ENCODE data around the gene HAGH.

The HAGH gene

GRCh38 chr16:1812732-1813163 lies 13.9 kb downstream of the HAGH start:
- no peaks in the 10 kb centered on the region for H3K27me3 Mint-ChIP-seq (ENCODE audit: low read depth, poor library complexity)
- peaks cover 27% of the 10 kb centered on the region for H3K36me3 Mint-ChIP-seq (ENCODE audit: low read depth)
- no peak overlapping the region for H3K4me3 Mint-ChIP-seq
- H3K9me3 Mint-ChIP-seq, result no peaks in the 10 kb centered on the region
- H3K27ac Mint-ChIP-seq, result no peak overlapping the region
- TF ChIP-seq, protein P1, sequence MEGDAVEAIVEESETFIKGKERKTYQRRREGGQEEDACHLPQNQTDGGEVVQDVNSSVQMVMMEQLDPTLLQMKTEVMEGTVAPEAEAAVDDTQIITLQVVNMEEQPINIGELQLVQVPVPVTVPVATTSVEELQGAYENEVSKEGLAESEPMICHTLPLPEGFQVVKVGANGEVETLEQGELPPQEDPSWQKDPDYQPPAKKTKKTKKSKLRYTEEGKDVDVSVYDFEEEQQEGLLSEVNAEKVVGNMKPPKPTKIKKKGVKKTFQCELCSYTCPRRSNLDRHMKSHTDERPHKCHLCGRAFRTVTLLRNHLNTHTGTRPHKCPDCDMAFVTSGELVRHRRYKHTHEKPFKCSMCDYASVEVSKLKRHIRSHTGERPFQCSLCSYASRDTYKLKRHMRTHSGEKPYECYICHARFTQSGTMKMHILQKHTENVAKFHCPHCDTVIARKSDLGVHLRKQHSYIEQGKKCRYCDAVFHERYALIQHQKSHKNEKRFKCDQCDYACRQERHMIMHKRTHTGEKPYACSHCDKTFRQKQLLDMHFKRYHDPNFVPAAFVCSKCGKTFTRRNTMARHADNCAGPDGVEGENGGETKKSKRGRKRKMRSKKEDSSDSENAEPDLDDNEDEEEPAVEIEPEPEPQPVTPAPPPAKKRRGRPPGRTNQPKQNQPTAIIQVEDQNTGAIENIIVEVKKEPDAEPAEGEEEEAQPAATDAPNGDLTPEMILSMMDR (IDR thresholded peaks at IDR 0.05), result peak; percentile 50
- peak; percentile 57 for DNase-seq
- H3K4me1 Mint-ChIP-seq, result no peaks in the 10 kb centered on the region

GRCh38 chr16:1810536-1810935 lies 16.1 kb downstream of the HAGH start:
- peaks cover 47% of the 10 kb centered on the region for H3K36me3 Mint-ChIP-seq (ENCODE audit: low read depth)
- peaks cover 13% of the 10 kb centered on the region for H3K9me3 Mint-ChIP-seq
- H3K27ac Mint-ChIP-seq, result no peak overlapping the region
- no peaks in the 10 kb centered on the region for H3K27me3 Mint-ChIP-seq (ENCODE audit: low read depth, poor library complexity)
- H3K4me3 Mint-ChIP-seq, result no peak overlapping the region
- no peaks in the 10 kb centered on the region for H3K4me1 Mint-ChIP-seq
- TF ChIP-seq, protein P1 (IDR thresholded peaks at IDR 0.05), result no peak
- DNase-seq, result no peak

GRCh38 chr16:1810106-1810505 lies 16.5 kb downstream of the HAGH start:
- Mint-ChIP-seq H3K27ac (no peak overlapping the region), H3K4me3 (no peak overlapping the region), H3K4me1 (no peaks in the 10 kb centered on the region), H3K27me3 (ENCODE audit: low read depth, poor library complexity) (no peaks in the 10 kb centered on the region), H3K9me3 (peaks cover 14% of the 10 kb centered on the region), H3K36me3 (ENCODE audit: low read depth) (peaks cover 47% of the 10 kb centered on the region)
- TF ChIP-seq, protein P1 (IDR thresholded peaks at IDR 0.05), result no peak
- no peak for DNase-seq

DNA sequence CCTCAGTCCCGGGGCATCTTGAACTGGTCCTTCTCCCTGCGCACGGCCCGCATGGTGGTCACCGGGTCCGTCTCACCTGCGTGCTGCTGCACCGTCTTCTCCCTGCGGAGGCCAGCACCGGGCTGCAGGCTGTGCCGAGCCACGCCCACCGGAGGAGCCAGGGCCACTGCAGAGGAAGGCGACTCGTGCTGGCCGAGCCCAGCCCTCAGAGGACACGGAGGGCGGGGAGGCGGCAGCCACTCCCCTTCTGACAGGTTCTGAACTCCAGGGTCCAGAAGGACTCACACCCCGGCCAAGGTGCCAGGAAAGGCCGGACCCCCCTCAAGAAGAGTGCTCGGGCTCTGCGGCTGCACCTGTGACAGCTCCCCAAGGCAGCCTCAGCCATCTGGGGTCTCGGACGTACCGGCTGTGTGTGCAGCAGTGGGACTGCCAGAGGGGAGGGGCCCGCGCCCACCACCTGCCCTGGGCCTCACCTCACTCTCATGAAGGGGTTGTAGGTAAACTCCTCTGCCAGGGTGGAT lies 17.3 kb downstream of the HAGH start:
- Mint-ChIP-seq H3K27ac (no peak overlapping the region), H3K4me3 (no peak overlapping the region), H3K9me3 (peaks cover 14% of the 10 kb centered on the region), H3K36me3 (ENCODE audit: low read depth) (peaks cover 50% of the 10 kb centered on the region), H3K27me3 (ENCODE audit: low read depth, poor library complexity) (no peaks in the 10 kb centered on the region), H3K4me1 (no peaks in the 10 kb centered on the region)
- TF ChIP-seq, protein P1 (IDR thresholded peaks at IDR 0.05), result no peak
- DNase-seq, result no peak

DNA sequence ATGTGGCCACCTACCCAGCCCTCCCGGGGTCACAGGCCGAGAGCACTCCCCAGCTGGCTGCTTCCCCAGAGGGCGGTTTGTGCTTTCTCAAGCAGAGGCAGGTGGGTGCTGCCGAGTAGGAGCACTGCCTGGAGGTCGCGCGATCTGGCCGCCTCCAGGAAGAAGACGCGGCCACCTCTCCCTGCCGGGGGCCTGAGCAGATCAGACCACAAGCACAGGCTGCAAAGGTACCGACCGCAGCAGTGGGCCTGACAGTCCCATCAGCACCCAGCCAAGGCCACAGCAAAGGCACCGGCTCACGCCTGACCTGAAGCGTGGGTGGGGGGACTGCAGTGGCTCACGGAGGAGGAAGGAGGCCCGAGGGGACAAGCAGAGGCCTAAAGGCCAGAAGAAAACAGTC lies 17.9 kb downstream of the HAGH start:
- Mint-ChIP-seq H3K4me3 (no peak overlapping the region), H3K4me1 (no peaks in the 10 kb centered on the region)
- no peak for DNase-seq

DNA sequence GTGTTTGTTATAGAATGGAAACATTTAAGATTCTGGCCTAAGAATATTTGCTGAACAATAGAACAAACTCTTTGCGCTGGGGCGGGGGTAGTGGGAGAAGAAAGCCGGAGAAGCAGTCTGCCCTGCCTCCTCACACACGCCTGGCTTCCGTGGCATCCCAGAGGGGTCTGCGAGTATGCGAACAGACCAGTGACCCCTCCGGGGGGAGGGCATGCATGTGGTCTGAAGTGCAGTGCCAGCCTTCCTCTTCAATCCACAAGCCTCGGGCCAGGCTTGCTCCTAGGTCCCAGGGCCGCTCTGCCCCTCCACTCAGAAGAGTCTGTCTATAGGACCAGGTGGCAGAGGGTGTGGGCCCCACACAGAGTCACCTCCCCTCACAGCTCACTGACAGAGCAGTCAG lies 19.0 kb downstream of the HAGH start:
- TF ChIP-seq, protein P1 (IDR thresholded peaks at IDR 0.05), result no peak
- no peaks in the 10 kb centered on the region for H3K27me3 Mint-ChIP-seq (ENCODE audit: low read depth, poor library complexity)
- H3K36me3 Mint-ChIP-seq (ENCODE audit: low read depth), result peaks cover 43% of the 10 kb centered on the region
- H3K27ac Mint-ChIP-seq, result no peak overlapping the region
- H3K4me3 Mint-ChIP-seq, result no peak overlapping the region
- H3K9me3 Mint-ChIP-seq, result peaks cover 14% of the 10 kb centered on the region
- no peak for DNase-seq
- H3K4me1 Mint-ChIP-seq, result no peaks in the 10 kb centered on the region

More for the DNA sequence above, 17.9 kb downstream of the HAGH start:
- Mint-ChIP-seq H3K9me3 (peaks cover 14% of the 10 kb centered on the region), H3K36me3 (ENCODE audit: low read depth) (peaks cover 50% of the 10 kb centered on the region), H3K27ac (no peak overlapping the region), H3K27me3 (ENCODE audit: low read depth, poor library complexity) (no peaks in the 10 kb centered on the region)
- TF ChIP-seq, protein P1 (IDR thresholded peaks at IDR 0.05), result no peak

Measured in nephron progenitor cell (in vitro differentiated cells).